ENCODE data around the gene NECTIN1. TPM values are rescaled to one million over a fixed set of nuclear protein-coding genes. Genes with fewer than 3 reads are reported as not detected.

Gene NECTIN1
- total and polyA plus RNA-seq, 2 of the 13 experiments (the other 11 are each of a cell fraction or from before 2014, with no cell fraction given): 3.9 to 7.3 TPM

DNA sequence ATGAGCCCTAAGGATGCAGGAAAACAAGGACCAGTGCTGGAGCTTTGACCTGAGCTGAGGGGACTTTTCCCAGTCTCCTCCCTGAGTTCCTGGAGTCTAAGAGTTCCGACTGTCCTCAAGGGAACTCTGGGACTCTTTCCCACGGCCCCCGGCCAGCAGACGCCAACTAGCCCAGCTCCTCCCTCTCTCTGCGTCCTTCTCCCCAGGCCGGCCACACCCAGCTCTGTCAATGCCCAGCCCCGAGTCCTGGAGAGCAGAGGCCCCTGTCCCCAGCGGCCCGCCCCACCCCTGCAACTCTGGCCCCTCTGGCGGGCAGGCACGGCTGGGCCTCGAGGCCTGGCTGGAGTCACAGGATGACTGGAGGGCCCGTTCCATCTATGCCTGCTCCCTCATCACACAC is 29.8 kb downstream of the NECTIN1 start (continued):
- TF ChIP-seq LCORL (IDR thresholded peaks at IDR 0.05) (no peak), LCORL (CRISPR knock-in tag; IDR thresholded peaks at IDR 0.05) (peak; percentile 82), MEIS1 (CRISPR knock-in tag; IDR thresholded peaks at IDR 0.05; ENCODE audit: borderline replicate concordance) (0 out of 2 replicates have a peak, but pooled peaks have one; percentile 17), RXRB (CRISPR knock-in tag; IDR thresholded peaks at IDR 0.05; ENCODE audit: borderline replicate concordance) (peak; percentile 81), ZNF136 (CRISPR knock-in tag; IDR thresholded peaks at IDR 0.05; ENCODE audit: low read depth) (no peak), STAG1 (CRISPR knock-in tag; IDR thresholded peaks at IDR 0.05) (no peak), ZFP36L2 (CRISPR knock-in tag; IDR thresholded peaks at IDR 0.05) (no peak), FOSL2 (CRISPR knock-in tag; IDR thresholded peaks at IDR 0.05) (0 out of 2 replicates have a peak, but pooled peaks have one; percentile 8), MEIS2 (CRISPR knock-in tag; IDR thresholded peaks at IDR 0.05) (peak; percentile 17; the same call in 1 of the 2 replicates), SAP130 (CRISPR knock-in tag; IDR thresholded peaks at IDR 0.05; ENCODE audit: low read depth) (peak; percentile 47; the same call in 1 of the 2 replicates), BHLHE40 (IDR thresholded peaks at IDR 0.05; ENCODE audit: low read length) (no peak), NR3C1 (CRISPR knock-in tag; IDR thresholded peaks at IDR 0.05) (no peak)
- TF ChIP-seq, protein P1, sequence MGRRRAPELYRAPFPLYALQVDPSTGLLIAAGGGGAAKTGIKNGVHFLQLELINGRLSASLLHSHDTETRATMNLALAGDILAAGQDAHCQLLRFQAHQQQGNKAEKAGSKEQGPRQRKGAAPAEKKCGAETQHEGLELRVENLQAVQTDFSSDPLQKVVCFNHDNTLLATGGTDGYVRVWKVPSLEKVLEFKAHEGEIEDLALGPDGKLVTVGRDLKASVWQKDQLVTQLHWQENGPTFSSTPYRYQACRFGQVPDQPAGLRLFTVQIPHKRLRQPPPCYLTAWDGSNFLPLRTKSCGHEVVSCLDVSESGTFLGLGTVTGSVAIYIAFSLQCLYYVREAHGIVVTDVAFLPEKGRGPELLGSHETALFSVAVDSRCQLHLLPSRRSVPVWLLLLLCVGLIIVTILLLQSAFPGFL (CRISPR knock-in tag; IDR thresholded peaks at IDR 0.05): no peak
- TF ChIP-seq, protein P2, sequence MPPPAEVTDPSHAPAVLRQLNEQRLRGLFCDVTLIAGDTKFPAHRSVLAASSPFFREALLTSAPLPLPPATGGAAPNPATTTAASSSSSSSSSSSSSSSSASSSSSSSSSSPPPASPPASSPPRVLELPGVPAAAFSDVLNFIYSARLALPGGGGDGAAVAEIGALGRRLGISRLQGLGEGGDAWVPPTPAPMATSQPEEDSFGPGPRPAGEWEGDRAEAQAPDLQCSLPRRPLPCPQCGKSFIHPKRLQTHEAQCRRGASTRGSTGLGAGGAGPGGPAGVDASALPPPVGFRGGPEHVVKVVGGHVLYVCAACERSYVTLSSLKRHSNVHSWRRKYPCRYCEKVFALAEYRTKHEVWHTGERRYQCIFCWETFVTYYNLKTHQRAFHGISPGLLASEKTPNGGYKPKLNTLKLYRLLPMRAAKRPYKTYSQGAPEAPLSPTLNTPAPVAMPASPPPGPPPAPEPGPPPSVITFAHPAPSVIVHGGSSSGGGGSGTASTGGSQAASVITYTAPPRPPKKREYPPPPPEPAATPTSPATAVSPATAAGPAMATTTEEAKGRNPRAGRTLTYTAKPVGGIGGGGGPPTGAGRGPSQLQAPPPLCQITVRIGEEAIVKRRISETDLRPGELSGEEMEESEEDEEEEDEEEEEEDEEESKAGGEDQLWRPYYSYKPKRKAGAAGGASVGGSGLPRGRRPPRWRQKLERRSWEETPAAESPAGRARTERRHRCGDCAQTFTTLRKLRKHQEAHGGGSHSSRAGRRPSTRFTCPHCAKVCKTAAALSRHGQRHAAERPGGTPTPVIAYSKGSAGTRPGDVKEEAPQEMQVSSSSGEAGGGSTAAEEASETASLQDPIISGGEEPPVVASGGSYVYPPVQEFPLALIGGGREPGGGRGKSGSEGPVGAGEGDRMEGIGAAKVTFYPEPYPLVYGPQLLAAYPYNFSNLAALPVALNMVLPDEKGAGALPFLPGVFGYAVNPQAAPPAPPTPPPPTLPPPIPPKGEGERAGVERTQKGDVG (CRISPR knock-in tag; IDR thresholded peaks at IDR 0.05; ENCODE audit: borderline replicate concordance): no peak
- TF ChIP-seq, protein P3, sequence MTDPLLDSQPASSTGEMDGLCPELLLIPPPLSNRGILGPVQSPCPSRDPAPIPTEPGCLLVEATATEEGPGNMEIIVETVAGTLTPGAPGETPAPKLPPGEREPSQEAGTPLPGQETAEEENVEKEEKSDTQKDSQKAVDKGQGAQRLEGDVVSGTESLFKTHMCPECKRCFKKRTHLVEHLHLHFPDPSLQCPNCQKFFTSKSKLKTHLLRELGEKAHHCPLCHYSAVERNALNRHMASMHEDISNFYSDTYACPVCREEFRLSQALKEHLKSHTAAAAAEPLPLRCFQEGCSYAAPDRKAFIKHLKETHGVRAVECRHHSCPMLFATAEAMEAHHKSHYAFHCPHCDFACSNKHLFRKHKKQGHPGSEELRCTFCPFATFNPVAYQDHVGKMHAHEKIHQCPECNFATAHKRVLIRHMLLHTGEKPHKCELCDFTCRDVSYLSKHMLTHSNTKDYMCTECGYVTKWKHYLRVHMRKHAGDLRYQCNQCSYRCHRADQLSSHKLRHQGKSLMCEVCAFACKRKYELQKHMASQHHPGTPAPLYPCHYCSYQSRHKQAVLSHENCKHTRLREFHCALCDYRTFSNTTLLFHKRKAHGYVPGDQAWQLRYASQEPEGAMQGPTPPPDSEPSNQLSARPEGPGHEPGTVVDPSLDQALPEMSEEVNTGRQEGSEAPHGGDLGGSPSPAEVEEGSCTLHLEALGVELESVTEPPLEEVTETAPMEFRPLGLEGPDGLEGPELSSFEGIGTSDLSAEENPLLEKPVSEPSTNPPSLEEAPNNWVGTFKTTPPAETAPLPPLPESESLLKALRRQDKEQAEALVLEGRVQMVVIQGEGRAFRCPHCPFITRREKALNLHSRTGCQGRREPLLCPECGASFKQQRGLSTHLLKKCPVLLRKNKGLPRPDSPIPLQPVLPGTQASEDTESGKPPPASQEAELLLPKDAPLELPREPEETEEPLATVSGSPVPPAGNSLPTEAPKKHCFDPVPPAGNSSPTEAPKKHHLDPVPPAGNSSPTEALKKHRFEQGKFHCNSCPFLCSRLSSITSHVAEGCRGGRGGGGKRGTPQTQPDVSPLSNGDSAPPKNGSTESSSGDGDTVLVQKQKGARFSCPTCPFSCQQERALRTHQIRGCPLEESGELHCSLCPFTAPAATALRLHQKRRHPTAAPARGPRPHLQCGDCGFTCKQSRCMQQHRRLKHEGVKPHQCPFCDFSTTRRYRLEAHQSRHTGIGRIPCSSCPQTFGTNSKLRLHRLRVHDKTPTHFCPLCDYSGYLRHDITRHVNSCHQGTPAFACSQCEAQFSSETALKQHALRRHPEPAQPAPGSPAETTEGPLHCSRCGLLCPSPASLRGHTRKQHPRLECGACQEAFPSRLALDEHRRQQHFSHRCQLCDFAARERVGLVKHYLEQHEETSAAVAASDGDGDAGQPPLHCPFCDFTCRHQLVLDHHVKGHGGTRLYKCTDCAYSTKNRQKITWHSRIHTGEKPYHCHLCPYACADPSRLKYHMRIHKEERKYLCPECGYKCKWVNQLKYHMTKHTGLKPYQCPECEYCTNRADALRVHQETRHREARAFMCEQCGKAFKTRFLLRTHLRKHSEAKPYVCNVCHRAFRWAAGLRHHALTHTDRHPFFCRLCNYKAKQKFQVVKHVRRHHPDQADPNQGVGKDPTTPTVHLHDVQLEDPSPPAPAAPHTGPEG (CRISPR knock-in tag; IDR thresholded peaks at IDR 0.05): no peak
- TF ChIP-seq, protein P4, sequence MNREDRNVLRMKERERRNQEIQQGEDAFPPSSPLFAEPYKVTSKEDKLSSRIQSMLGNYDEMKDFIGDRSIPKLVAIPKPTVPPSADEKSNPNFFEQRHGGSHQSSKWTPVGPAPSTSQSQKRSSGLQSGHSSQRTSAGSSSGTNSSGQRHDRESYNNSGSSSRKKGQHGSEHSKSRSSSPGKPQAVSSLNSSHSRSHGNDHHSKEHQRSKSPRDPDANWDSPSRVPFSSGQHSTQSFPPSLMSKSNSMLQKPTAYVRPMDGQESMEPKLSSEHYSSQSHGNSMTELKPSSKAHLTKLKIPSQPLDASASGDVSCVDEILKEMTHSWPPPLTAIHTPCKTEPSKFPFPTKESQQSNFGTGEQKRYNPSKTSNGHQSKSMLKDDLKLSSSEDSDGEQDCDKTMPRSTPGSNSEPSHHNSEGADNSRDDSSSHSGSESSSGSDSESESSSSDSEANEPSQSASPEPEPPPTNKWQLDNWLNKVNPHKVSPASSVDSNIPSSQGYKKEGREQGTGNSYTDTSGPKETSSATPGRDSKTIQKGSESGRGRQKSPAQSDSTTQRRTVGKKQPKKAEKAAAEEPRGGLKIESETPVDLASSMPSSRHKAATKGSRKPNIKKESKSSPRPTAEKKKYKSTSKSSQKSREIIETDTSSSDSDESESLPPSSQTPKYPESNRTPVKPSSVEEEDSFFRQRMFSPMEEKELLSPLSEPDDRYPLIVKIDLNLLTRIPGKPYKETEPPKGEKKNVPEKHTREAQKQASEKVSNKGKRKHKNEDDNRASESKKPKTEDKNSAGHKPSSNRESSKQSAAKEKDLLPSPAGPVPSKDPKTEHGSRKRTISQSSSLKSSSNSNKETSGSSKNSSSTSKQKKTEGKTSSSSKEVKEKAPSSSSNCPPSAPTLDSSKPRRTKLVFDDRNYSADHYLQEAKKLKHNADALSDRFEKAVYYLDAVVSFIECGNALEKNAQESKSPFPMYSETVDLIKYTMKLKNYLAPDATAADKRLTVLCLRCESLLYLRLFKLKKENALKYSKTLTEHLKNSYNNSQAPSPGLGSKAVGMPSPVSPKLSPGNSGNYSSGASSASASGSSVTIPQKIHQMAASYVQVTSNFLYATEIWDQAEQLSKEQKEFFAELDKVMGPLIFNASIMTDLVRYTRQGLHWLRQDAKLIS (CRISPR knock-in tag; IDR thresholded peaks at IDR 0.05): no peak
- TF ChIP-seq, protein P5, sequence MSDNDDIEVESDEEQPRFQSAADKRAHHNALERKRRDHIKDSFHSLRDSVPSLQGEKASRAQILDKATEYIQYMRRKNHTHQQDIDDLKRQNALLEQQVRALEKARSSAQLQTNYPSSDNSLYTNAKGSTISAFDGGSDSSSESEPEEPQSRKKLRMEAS (IDR thresholded peaks at IDR 0.05): peak; percentile 31; the same call in 1 of the 2 replicates

Data from HepG2 (cell line).